IPS-NIHi7 (cell line): Measurements from ENCODE around the gene EXD3.
A peak's percentile ranks its signal among the peaks of the same experiment; 100 is the strongest.

ENCODE experiments used
- DNase-seq: peaks from one replicate; pipeline ENCODE4 v3.0.0; 2012; ENCODE audit warnings: mixed read lengths; ENCODE audit errors: extremely low spot score

EXD3 gene

DNA sequence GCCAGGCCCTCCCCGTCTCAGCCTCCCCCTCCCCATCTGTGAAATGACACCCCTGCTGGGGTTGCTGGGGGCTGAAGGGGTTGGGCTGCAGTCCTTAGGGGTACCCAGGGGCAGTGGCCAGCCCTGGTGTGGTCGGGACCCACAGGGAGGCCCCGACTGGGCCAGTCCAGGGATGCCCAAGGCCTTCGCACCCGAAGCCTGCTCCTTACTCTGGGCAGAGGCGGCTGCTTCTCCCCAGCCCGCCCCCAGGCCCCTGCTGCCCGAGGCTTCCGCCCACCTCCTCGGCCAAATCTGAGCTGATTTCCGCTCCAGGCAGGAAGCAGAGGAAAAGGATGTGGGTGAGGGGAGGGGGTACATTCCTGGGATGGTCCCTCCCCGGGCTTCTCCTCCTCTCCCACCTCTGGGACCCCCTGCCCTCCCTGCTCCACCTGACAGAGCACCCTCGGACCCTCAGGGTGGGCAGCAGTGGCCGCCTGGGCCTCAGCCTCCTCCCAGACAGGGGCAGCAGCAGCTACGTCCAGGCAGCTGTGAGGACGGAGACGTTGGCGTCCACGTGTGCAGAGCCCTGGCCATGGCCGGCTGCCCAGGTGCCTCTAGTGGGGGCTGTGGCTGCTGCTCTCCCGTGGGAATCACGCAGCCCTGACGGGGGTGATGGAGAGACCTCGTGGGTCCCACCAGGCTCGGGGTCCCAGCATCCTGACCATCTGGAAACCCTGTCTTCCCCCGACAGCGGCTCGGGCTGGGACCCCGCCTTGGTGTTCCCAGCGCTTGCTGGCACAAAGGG, 116.7 kb downstream of the EXD3 start:
- DNase-seq, result no peak

DNA sequence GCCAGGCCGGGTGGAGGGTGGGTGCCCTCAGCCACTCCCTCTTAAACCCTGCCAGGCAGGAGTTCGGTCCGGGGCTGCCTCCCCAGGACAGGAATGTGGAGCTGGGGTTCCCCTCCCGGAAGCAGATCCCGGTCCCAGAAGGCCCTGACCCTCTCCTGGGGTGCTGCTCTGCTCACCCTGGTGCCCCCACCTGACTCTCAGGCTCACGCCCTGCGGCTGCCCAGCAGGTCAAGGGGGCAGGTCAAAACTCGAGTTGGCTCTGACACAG, 117.2 kb downstream of the EXD3 start:
- no peak for DNase-seq

DNA sequence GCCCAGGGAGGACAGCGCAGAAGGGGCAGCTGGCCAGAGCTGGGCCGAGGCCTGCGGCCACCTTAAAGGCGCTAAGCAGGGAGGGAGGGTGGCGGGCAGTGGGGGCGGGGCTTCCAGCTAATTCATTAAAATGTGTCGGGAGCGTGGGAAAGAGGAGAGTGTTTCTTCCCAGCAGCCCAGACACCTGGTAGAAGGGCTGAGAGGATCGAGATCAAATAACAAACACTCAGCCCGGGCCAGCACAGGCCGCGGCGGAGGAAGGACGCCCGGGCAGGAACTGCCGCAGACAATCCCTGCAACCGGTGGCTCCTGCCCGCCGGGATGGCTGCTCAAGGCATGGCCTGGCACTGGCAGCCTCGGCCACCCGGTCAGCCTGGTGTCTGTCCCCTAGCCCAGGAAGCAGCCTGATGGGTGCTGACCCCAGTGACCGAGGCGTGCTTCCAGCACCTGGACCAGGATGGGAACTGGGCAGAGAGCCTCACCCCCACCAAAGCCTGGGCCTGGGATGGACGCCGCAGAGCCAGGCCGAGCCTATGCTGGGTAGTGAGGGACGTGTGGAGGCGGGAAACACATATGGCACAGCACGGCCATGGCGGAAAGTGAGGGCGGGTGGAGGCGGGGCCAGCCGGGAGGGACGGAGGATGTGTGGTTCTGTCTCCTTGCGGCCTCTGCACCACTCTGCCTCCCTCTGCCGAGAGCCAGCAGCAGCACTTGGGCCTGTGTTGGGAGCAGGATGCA, 117.7 kb downstream of the EXD3 start:
- no peak for DNase-seq

DNA sequence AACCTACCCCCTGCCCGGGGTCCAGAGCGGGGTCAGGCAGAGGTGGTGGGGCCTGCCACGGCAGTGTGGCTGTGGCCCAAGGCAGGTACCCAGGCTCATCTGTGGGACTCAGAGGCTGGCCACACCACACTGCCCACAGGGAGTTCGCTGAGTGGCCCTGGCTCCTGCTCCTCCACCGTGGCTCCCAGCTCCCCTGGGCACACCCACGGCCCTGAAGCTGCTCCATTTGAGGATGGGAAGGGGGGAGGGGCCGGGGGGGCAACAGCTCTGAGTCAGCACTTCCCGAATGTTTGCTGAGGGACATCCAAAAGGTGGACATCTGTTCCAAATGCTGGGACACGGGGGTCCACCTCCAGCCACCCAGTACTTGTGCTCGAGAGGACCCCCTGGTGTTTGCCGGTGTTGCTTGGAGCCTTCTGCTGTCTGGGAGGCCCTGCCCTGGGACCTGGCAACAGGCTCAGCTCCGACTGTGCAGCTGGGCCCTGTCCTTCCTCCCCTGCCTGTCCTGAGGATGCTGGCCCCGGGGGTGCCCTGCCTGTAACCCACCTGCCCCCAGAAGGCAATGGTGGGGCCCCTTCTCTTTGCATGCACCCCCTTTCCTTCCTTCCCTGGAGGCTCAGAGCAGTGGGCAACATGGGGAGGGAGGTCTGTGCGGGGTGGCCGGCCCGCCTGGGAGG, 118.4 kb downstream of the EXD3 start:
- no peak for DNase-seq

DNA sequence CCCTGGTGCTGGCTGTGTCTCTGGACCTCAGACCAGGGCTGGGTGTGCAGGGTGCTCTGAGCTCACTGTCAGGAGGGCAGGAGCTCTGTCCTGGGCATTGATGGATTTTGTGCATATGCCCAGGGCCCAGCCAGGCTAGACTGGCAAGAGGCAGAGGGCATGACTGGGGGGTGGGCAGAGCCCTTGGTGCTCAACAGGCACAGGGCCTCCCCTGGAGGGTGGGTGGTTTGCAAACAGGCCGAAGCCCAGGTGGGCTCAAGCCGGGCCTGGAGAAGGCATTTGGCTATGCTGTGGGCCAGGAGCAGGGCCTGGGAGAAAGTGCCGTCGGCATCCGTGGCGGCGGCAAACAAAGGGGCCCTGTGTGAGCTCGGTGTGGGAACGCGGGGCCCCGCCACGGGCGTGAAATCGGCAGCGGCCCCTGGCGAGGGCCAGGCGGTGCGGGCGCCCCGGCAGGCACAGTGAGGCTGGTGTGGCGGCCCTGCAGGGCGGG, 119.0 kb downstream of the EXD3 start:
- DNase-seq, result no peak

DNA sequence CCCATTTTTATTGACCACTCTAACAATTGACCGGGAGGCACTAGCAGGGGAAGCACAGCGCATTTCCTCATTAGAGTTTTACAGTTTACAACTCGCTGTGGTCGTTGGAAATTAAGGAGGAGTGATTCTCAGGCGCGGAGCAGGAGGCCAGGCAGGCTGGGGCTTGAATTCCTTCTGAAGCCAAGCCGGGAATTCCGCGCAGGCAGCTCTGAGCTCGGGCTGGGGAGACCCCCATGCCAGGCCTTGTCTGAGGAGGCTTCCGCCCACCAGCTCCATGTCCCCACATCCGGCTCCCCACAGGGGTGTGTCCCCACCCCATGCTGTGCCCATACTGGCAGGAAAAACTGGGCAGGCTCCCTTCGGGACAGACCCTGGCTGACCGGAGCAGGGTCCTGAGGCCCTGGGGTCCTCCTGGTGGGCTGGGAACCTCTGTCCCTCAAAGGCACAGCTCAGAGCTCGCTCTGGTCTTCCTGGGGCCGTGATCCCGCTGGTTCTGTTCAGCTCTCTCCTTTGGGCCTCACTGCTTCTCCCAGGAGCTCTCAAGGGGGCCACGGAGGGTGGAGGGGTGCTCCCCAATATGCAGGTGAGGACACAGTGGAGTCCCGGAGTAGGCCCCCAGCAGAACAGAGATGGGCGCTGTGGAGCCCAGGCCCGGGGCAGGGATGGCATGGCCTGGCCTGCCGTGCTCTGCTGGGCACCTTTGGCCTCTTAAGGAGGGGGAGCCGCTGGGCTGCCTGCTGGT, 119.6 kb downstream of the EXD3 start:
- DNase-seq, result no peak

DNA sequence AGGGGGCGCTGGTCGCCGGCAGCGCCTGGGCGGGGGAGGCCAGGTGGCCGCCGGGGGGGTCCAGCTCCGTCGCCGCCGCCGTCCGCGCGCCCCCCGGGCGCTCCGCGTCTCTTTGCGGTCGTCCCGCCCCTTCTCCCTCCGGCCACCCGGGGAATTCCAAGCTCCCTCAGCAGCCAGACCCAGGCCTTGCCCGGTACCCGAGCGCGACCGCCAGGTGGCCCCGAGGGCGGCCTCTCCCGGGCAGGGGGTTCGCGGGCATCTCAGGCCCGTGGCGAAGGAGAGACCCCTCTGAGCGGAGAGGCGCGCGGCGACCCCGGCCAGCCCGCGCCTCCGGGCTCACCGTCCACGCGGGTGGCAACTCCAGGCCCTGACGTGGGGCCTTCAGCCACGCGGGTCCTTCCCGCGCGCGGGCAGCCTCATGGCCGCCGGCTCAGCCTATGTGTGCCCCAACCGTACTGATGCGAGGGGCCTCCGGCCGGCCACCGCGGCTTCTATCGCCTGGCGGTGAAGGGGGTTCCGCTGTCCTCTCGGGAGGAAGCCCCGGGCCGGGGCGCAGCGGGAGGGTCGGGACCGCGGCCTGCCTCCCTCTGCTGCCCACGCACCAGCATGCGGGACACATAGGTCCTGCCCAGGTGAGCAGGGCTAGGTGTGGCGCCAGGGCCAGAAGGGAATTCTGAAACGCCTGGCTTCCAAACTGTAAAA, 120.4 kb downstream of the EXD3 start:
- peak; percentile 85 for DNase-seq

DNA sequence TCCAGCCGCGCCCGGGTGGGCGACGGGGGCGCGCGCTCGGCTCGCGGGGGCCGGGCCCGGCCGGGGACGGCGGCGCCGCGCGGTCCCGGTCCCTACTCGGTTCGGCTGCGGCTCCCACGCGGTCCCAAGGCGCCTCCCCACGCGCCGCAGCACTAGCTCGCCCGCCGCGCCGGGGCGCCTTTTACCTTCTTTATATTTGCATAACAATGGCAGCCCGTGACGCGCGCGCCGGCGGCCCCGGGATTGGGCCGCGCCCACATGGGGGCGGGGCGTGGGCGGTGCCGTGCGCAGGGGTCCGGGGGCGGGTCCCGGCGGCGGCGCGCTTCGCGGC, 120.9 kb downstream of the EXD3 start, which contains the start of gene NRARP:
NRARP (minus strand) TSS at position 154 of the 331 bp plus-strand sequence. CDS start 343 bp downstream, outside the sequence.
- peak; percentile 79 for DNase-seq

DNA sequence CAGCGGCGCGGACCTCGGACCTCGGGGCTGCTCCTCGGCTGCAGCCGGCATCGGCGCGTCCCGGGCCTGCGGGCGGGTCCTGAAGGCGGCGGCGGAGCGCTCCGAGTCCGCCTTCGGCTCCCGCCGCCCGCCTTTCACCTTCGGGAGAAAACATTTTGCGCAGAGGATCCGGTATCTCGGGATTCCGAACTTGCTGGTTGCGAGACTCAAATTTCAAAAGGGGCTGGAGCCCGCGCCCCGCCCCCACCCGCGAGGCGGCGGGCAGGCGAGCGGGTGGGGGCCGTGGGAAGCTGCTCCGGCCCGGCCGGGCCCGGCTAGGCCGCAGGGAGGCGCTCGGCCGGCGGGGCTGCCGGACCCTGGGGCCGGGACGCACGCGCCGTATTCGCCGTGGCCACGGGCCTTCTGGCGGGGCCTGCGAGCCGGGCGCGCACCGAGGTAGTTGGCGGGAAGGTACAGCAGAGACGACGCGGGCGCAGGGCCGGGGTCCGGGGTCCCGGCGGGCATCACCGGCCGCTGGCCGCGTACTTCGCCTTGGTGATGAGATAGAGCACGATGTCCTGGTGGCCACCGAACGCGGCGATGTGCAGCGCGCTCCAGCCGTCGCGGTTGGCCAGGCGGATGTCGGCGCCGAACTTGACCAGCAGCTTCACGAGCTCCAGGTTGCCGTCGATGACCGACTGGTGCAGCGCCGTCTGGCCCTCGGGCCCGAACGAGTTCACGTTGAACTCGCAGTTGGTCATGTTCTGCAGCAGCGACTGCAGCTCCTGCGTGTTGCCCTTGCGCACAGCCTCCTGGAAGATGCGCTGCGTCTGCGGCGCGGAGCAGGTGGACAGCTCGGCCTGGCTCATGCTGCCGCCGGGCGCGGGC, 121.6 kb downstream of the EXD3 start:
- DNase-seq, result peak; percentile 63

DNA sequence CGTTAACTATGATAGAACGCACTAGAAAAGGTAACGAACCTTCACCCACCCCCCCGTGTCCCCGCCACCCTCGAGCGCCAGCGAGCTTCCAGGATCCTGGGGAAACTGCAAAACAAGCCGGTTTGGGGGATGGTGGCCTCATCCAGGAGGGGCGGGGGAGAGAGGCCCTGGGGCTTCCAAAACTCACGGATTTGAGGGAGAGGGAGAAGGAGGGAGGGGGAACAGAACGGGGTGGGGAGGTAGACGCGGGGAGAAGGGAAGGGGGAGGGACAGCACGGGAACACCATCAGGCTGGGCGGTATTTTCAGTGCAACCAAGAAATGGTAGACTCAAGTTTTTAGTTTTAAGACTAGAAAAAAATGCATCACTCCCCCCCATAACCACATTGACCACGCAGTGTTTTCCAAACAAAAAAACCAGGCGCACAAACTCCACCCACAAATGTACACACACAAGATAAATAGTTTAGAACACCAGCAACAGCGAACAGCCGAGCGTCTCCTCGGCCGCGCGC, 122.3 kb downstream of the EXD3 start:
- DNase-seq, result peak; percentile 70

DNA sequence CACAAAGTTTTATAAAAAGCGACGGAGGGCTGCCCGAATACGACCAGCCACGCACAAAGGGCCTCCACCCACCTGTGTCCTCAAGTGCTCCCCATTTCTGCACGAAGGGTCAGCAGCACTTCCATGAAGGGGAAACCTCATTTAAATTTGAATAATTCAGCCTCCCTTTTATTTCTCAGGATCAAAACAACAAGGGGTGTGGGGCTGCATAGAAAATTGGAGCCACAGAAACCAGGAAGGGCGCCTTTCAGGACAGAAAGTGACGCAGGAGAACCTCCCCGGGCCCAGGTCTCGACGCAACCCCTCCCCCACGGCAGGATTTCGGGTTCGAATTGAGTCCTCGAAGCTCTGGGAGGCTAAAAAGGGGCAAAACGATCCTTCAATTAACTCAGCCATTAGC, 123.0 kb downstream of the EXD3 start:
- DNase-seq, result no peak

DNA sequence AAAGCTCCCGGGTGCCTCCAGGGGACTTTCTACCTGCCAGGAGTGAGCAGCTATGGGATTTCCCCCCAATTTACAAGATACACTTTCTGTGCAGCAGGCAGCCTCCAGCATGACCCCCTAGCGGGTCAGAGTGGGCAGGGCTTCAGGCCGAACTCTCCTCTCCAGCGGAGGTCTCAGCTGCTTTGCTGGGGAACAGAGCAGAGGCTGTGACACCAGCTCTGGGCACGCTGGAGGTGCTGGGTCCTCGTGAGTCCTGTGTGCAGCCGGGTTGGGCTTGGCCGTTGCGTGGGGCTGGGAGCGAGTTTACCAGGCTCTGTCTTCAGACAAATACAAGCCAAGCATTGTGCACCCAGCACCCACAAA, 123.8 kb downstream of the EXD3 start:
- no peak for DNase-seq

DNA sequence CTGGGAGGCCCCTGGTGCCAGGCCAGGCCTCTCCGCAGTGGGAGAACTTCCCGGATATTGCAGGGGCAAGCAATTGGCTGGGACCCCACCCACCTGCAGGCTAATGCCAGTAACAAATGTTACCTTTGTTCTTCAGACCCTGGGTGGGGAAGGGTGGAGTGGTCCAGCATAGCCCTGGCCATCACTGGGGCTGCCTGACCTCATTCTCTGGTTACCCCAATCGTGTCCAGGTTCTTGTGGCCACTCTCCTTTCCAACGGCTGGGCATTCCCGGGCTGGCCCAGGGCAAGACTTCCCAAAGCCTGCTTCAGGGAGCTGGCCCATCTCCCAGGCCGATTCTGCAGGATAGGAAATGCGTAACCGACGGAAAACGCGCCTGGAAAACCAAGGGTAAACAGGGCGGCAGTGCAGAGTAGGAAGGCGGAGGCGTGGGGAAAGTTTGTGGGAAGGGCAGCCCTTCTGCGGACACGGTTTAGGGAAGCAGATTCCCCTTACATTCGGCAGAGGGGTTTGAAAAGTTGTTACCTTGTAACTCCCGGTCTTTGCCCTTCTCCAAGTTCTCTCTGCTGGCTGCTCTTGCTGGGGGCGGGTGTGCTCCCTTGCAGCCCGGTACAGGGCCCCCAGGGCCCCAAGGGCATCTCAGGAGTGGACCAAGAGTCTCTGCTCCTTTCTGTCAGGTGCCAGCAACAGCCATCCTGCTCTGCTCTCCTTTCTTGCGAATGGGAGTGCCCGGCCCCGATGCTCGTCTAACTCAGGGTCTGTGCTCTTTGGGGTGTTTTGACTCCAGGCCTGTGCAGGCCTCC, 124.4 kb downstream of the EXD3 start:
- no peak for DNase-seq

DNA sequence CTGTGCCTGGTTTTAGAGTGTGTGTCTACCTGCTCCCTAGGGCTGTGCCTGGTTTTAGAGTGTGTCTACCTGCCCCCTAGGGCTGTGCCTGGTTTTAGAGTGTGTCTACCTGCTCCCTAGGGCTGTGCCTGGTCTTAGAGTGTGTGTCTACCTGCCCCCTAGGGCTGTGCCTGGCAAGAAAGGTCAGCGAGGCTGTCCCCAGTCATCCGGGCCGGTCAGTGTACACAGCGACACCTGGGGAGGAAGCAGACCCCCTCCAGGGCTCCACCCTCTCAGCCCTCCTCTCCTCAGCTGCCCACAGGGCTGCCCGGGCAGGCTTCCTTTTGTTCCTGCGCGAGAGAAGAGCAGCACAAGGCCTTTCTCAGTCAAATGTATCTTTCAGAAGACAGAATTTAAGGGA, 125.0 kb downstream of the EXD3 start:
- DNase-seq, result no peak

DNA sequence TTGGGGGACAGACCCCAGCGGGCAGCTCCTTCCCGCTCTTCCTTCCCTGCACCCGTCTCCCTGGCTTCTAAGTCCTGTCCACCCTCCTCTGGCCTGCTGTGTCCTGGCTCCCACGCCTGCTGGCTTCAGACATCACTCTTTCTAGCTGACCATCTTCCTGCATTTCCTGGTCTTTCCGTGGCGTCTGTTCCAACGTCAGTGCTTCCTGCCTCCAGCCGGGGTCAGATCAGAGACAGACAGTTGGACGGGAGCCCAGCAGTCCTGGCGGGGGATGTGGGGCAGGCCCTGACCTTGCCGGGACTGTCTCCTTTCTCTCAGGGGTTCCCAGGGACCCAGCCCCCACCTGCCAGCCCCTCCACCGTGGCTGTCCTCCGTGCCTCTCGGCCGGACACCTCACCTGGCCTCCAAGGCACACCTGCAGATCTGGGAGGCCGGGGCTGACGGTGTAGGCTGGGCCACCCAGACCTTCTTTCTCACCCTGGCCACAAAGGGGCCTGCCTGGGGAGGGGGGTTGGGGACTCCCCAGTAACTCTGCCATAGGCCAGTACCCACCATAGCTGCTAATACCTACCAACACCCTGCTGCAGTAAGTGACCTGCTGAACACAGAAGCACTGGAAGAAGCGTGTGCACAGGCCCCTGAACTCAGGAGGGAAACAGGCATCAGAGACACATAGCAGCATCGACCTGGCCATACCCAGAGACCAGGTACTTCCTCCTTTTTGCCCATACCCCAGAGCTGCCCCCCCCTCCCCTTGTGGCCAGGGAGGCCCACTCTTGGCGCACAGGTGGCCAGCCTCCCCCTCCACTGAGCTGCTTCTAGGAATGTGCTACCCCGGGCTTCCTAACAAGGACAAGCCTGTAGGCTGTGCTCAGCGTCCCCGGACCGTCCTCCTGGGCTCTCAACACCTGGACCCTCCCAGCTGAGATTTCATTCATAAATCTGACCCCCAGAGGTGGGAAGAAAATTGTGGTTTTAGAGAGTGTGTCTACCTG, 126.0 kb downstream of the EXD3 start:
- DNase-seq, result no peak

DNA sequence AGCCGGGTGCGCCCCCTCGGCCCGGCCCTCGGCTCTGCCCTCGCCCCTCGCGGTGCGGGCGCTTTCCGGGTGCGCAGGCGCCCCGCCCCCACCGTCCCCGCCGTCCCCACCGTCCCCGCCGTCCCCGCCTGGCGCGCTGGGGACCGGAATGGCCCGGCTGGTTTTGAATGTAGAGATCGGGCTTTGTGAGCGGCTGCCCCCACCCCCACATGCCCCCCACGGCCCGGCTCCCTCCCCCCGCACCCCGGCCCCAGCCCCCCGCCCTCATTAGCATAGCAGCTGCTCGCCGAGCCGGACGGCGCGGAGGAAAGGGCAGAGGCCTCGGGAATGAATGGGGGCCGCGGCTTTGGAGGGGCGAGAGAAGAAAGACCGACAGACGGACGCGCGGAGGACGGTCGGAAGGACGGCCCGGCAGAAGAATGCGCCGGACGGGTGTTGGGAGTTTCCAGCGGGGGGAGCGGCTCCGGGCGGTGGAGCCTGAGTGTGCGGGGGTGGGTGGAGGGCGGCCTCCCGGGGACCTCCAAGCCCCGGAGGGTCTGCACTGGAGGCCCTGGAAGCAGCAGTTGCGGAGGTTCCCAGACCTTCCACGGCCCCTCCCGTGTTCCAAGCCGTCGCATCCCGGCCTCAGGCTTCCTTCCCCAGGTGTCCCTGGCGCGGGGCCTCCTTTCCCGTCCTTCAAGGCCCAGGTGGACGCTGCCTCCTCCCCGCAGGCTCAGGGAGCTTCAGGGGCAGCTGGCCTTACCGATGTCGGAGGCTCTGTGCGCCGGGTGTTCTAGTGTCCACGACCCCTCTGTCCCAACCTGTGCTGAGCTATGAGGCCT, 126.9 kb downstream of the EXD3 start:
- no peak for DNase-seq

DNA sequence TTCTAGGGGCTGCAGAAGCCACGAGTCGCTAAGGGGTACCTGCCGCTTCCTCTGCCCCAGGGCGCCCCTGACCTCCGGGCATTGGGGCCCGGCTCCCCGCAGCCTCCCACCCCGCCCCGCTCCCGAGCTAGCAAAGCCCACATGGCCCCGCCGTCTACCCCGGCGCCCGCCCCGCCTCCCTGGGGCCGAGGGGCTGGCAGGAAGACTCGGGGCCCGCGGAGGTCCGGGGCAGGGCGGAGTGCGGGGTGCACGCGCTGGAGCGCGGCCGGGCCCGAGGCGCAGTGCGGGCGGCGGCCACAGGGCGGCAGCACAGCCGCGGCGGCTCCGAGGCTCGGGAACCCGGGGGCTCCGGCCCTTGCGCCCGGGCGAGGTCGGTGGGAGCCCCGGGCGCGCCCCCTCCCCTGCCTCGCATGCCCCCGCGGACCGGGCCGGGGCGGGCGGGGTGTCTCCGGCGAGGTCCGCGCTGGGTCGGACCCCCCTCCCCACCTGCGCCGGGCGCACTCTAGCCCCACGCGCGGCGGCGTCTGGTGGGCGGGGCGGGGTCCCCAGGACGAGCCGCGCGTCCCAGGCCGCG, 127.6 kb downstream of the EXD3 start:
- peak; percentile 85 for DNase-seq
